Breast epithelium (tissue), 3 donors: ENCODE data around the gene MAOA.

Experiments used
- POLR2A ChIP-seq: fragments of 450-650 bp; IDR thresholded peaks from one replicate; pipeline ENCODE4 v1.6.1; 2016; ENCODE audit warnings: antibody characterized with exemption, mild to moderate bottlenecking, moderate library complexity
- TF ChIP-seq, protein P1 (sequence below), 3 donors: fragments of 450-650 bp; IDR thresholded peaks; one replicate each; pipeline ENCODE4 v1.5.1; 2016 to 2017; ENCODE audit warnings: antibody characterized with exemption in 3 of 3, mild to moderate bottlenecking in 3 of 3, moderate library complexity in 3 of 3

DNA sequence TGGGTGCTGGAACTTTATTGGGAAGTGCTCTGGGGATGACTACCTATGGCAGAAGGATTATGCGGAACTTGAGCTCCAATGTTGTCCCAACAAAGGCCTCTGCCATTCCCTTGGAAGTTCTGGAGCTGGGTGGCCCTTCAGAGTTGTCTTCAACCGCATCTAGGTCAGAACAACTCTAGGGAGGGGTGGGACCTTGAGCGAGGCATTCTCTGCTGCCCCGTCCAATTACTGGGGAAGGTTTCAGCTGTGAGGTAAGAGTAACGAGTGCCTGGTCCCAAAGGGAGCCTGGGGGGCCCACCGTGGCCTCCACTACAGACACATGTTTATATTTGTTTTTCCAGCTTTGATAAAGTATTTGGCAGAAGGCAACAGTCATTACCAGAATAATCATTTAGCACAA, 79.4 kb downstream of the MAOA start:
- TF ChIP-seq, protein P1, sequence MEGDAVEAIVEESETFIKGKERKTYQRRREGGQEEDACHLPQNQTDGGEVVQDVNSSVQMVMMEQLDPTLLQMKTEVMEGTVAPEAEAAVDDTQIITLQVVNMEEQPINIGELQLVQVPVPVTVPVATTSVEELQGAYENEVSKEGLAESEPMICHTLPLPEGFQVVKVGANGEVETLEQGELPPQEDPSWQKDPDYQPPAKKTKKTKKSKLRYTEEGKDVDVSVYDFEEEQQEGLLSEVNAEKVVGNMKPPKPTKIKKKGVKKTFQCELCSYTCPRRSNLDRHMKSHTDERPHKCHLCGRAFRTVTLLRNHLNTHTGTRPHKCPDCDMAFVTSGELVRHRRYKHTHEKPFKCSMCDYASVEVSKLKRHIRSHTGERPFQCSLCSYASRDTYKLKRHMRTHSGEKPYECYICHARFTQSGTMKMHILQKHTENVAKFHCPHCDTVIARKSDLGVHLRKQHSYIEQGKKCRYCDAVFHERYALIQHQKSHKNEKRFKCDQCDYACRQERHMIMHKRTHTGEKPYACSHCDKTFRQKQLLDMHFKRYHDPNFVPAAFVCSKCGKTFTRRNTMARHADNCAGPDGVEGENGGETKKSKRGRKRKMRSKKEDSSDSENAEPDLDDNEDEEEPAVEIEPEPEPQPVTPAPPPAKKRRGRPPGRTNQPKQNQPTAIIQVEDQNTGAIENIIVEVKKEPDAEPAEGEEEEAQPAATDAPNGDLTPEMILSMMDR (IDR thresholded peaks at IDR 0.05) = no peak
- no peak for TF ChIP-seq POLR2A
